GM12878 (cell line): ENCODE data around the gene ULBP2. TPM values are rescaled to one million over a fixed set of nuclear protein-coding genes. Genes with fewer than 3 reads are reported as not detected.

ENCODE experiments used
- ATAC-seq: fragments of 200-7000 bp; cut with Tn5 transposase; 3 replicates; pipeline ENCODE4 v1.9.1; 2020; ENCODE audit warnings: mild to moderate bottlenecking, moderate library complexity
- BruUV-seq: library from RNA; stranded (reverse); fragments of 400-500 nt; replicated peaks from 2 replicates; lab custom pipeline; 2021; lab: Mats Ljungman, UMichigan
- CTCF ChIA-PET: fragments of 300-600 bp; sonication (Branson Sonifier 250); formaldehyde crosslinking; extraction: SDS; loops from one replicate; lab custom pipeline; 2021; ENCODE audit warnings: inconsistent platforms; lab: Yijun Ruan, JAX
- POLR2A ChIA-PET: fragments of 350-600 bp; formaldehyde crosslinking; extraction: SDS; loops from one replicate; lab custom pipeline; 2021; ENCODE audit warnings: inconsistent platforms; lab: Charles Lee
- RAD21 ChIA-PET: fragments of 300-600 bp; sonication (Branson Sonifier 250); formaldehyde crosslinking; loops from one replicate; lab custom pipeline; 2023; ENCODE audit warnings: antibody characterized with exemption; ENCODE audit not compliant: unreplicated experiment; lab: Charles Lee
- SMC1A ChIA-PET: fragments of 300-600 bp; sonication (Branson Sonifier 250); formaldehyde crosslinking; loops from one replicate; lab custom pipeline; 2023; ENCODE audit not compliant: unreplicated experiment, uncharacterized antibody; lab: Charles Lee
- DNase-seq: peaks from one replicate; pipeline ENCODE4 v3.0.0-alpha.2; 2011; ENCODE audit warnings: low read depth, low spot score
- FAIRE-seq: peaks from 3 replicates; lab custom pipeline; 2011; peaks lifted over from hg19 to GRCh38; lab: Jason Lieb, UNC
- H2AFZ ChIP-seq: 2 replicates; pipeline ENCODE4 v1.6.0; 2011; ENCODE audit warnings: low read depth, low read length, control low read depth; ENCODE audit not compliant: control insufficient read depth
- H3K27ac ChIP-seq: 2 replicates; pipeline ENCODE4 v1.5.1; 2011; ENCODE audit warnings: control low read depth; ENCODE audit not compliant: control insufficient read depth, insufficient read depth
- H3K27me3 ChIP-seq, 2 experiments: replicated peaks in 1 of 2; 2 replicates each; pipeline versions ENCODE4 v1.6.0 to v1.6.1; 2011; ENCODE audit warnings: low read length in 1 of 2; ENCODE audit not compliant: control insufficient read depth in 2 of 2, insufficient read depth in 2 of 2
- H3K36me3 ChIP-seq, 2 experiments: 2 replicates each; pipeline ENCODE4 v1.5.1; 2011; ENCODE audit warnings: low read length in 1 of 2; ENCODE audit not compliant: control insufficient read depth in 2 of 2, insufficient read depth in 2 of 2
- H3K4me1 ChIP-seq: 2 replicates; pipeline ENCODE4 v1.6.1; 2011; ENCODE audit warnings: mild to moderate bottlenecking, low read length, moderate library complexity, mixed read lengths; ENCODE audit not compliant: control insufficient read depth, insufficient read depth
- H3K4me2 ChIP-seq: 2 replicates; pipeline ENCODE4 v1.6.0; 2011; ENCODE audit warnings: control low read depth; ENCODE audit not compliant: control insufficient read depth, insufficient read depth
- H3K4me3 ChIP-seq: fragments of 200-600 bp; sonication (generic); 2 replicates; pipeline ENCODE4 v1.5.1; 2016
- H3K79me2 ChIP-seq: 2 replicates; pipeline ENCODE4 v1.6.0; 2011; ENCODE audit warnings: low read length; ENCODE audit not compliant: control insufficient read depth, insufficient read depth
- H3K9ac ChIP-seq: 2 replicates; pipeline ENCODE4 v1.8.0; 2011; ENCODE audit warnings: low read length, control low read depth, mixed read lengths; ENCODE audit not compliant: control insufficient read depth, insufficient read depth
- H3K9me3 ChIP-seq: replicated peaks from 3 replicates; pipeline ENCODE4 v1.5.1; 2011; ENCODE audit warnings: mild to moderate bottlenecking, low read length; ENCODE audit not compliant: control insufficient read depth, insufficient read depth
- H4K20me1 ChIP-seq: 2 replicates; pipeline ENCODE4 v1.6.0; 2011; ENCODE audit not compliant: control insufficient read depth, insufficient read depth
- CEBPB ChIP-seq, 2 experiments: fragments of 150-350 bp in 1 of 2; IDR thresholded peaks; 2 replicates each; pipeline ENCODE4 v1.6.1; 2012 to 2014; ENCODE audit warnings: low read depth in 2 of 2, low read length in 2 of 2, borderline replicate concordance in 1 of 2, inconsistent platforms in 1 of 2
- CUX1 ChIP-seq: IDR thresholded peaks from 2 replicates; pipeline ENCODE4 v1.6.1; 2012; ENCODE audit warnings: improper control_type of control experiment, low read depth, low read length; ENCODE audit not compliant: insufficient replicate concordance
- IKZF2 ChIP-seq, 2 experiments: fragments of 450-650 bp; IDR thresholded peaks; 2 replicates each; pipeline ENCODE4 v1.6.1; 2017; ENCODE audit warnings: mild to moderate bottlenecking in 2 of 2, moderate library complexity in 2 of 2
- MEF2B ChIP-seq: fragments of 450-650 bp; IDR thresholded peaks from 2 replicates; pipeline ENCODE4 v1.6.1; 2018; ENCODE audit warnings: mild to moderate bottlenecking, moderate library complexity; ENCODE audit not compliant: partially characterized antibody, poor library complexity, severe bottlenecking
- NR2F1 ChIP-seq: fragments of 450-650 bp; conservative IDR thresholded peaks from 2 replicates; pipeline ENCODE4 v1.6.1; 2017; ENCODE audit warnings: mild to moderate bottlenecking
- RAD21 ChIP-seq: IDR thresholded peaks from 2 replicates; pipeline ENCODE4 v1.6.1; 2011; ENCODE audit warnings: mild to moderate bottlenecking, low read depth, low read length, moderate library complexity; ENCODE audit not compliant: insufficient read depth
- SUPT20H ChIP-seq: IDR thresholded peaks from 2 replicates; pipeline ENCODE4 v1.6.1; 2011; ENCODE audit warnings: low read depth, mild to moderate bottlenecking, low read length, moderate library complexity, borderline replicate concordance; ENCODE audit not compliant: control insufficient read depth
- ZBTB40 ChIP-seq: fragments of 450-650 bp; IDR thresholded peaks from 2 replicates; pipeline ENCODE4 v1.6.1; 2016; ENCODE audit warnings: mild to moderate bottlenecking, moderate library complexity, borderline replicate concordance
- WGBS: methylation state at CpG from one replicate; pipeline ENCODE4 v1.1.6; 2016; ENCODE audit warnings: low lambda C conversion rate; ENCODE audit not compliant: insufficient replicate concordance, insufficient coverage; ENCODE audit errors: missing lambda C conversion rate; 5-methylcytosine and 5-hydroxymethylcytosine counted together
- in situ Hi-C: fragments of 300-500 bp; cut with MboI; formaldehyde crosslinking; loops from 9 replicates; pipeline ENCODE4 v1.14.3; 2018; ENCODE audit warnings: mixed read lengths
- intact Hi-C: fragments of 100-400 bp; cut with micrococcal nuclease; formaldehyde crosslinking; loops from one replicate; pipeline ENCODE4 v1.14.2; 2022; ENCODE audit not compliant: unreplicated experiment
- polyA plus RNA-seq, 11 experiments: library from polyadenylated mRNA; depleted of rRNA in 4 of 11; unstranded in 6 of 11; stranded (reverse) in 5 of 11; fragments of >200 nt; fragmentation: Nextera tagmentation in 4 of 11; fragmentation: Illumina TruSeq in 1 of 11; extraction: Ambion mirVana in 4 of 11; extraction: Trizol in 1 of 11; gene quantifications; 1 replicate in 1 of 11; 2 replicates in 10 of 11; pipeline versions ENCODE4 v1.2.1 to v1.2.3, GENCODE V29; 2011 to 2016; ENCODE audit warnings: inconsistent platforms in 2 of 11, missing spikeins in 2 of 11, low read depth in 1 of 11
- total RNA-seq, 4 experiments: library from RNA; depleted of rRNA in 3 of 4; stranded (reverse); fragments of >200 nt in 3 of 4; fragmentation: Illumina TruSeq in 1 of 4; extraction: Trizol in 1 of 4; gene quantifications; 2 replicates each; pipeline versions ENCODE4 v1.2.1 to v1.2.3, GENCODE V29; 2013 to 2021

The ULBP2 gene
- total and polyA plus RNA-seq, 10 of the 15 experiments (the other 5 are each of a cell fraction or from before 2014, with no cell fraction given) = 0.16 to 2.5 (median 0.22) TPM; not detected in 3

GRCh38 chr6:149933461-149933860 lies 8.4 kb upstream of the ULBP2 start (continued):
- TF ChIP-seq ZBTB40 = no peak

GRCh38 chr6:149934249-149935156 lies 7.3 kb upstream of the ULBP2 start:
- peaks cover 4 to 8% of the 10 kb centered on the region in 2 experiments for H3K27me3 ChIP-seq
- ChIA-PET POLR2A (interaction anchor here (0.6 kb wide), 1 partner anchor 206 kb away, joined by 3 read pairs; no protein-coding TSS in a partner anchor), CTCF (interaction anchor here (0.7 to 1.3 kb wide), 3 partner anchors 79 to 154 kb away, joined by 3 to 5 read pairs (median 3); no protein-coding TSS in a partner anchor), RAD21 (interaction anchor here (0.6 to 2.6 kb wide), 2 partner anchors 11 to 82 kb away, joined by 3 to 15 read pairs; no protein-coding TSS in a partner anchor), SMC1A (interaction anchor here (1.0 kb wide), 1 partner anchor 83 kb away, joined by 7 read pairs; no protein-coding TSS in a partner anchor)
- no peak overlapping the region for H3K9ac ChIP-seq
- H4K20me1 ChIP-seq = no peaks in the 10 kb centered on the region; the same call in none of the 2 replicates
- no peaks in the 10 kb centered on the region for H3K79me2 ChIP-seq
- no peak overlapping the region for H2AFZ ChIP-seq
- H3K9me3 ChIP-seq = no peaks in the 10 kb centered on the region
- H3K27ac ChIP-seq = no peak overlapping the region
- H3K4me1 ChIP-seq = peaks cover 14% of the 10 kb centered on the region
- H3K36me3 ChIP-seq = no peaks in the 10 kb centered on the region
- intact Hi-C loops (loop anchor here (1.0 to 10.0 kb wide), 6 partner anchors 83 to 880 kb away; partner anchors contain the start of gene ULBP3), in situ Hi-C loops (loop anchor here (5.0 to 10.0 kb wide), 2 partner anchors 73 to 880 kb away; no protein-coding TSS in a partner anchor)
- H3K4me3 ChIP-seq = no peak overlapping the region
- no TSS peak for BruUV-seq
- H3K4me2 ChIP-seq = no peak overlapping the region
- peak; percentile 34 for ATAC-seq
- DNase-seq = peak; percentile 34
- peak; percentile 89 for FAIRE-seq
- WGBS = 1% methylated on average over 11 of the region's 11 CpGs
- TF ChIP-seq RAD21 (peak; percentile 86), IKZF2 (IDR thresholded peaks at IDR 0.05) (0 out of 4 replicates have a peak, but pooled peaks of 1 of the 2 experiments have one; percentile 15), CUX1 (no peak), SUPT20H (no peak), MEF2B (peak; percentile 21), CEBPB (IDR thresholded peaks at IDR 0.05; ENCODE audit: borderline replicate concordance in 1 of 2, low read depth in 2 of 2, low read length in 2 of 2) (no peak), NR2F1 (0 out of 2 replicates have a peak, but pooled peaks have one; percentile 17)
